Measurements from ENCODE around the gene INPP4B. TPM values are rescaled to one million over a fixed set of nuclear protein-coding genes. Genes with fewer than 3 reads are reported as not detected.

Gene INPP4B
- total RNA-seq, 1 experiment from 2014 or later: 41.0 TPM

- intact Hi-C loops (cut with micrococcal nuclease): no loop called here
- Histone ChIP-seq H4K20me1 (ENCODE audit: low read length) (no peaks in the 10 kb centered on the region), H2AFZ (ENCODE audit: low read length) (no peak overlapping the region), H3K27ac (ENCODE audit: low read length) (no peak overlapping the region), H3K4me3 (ENCODE audit: low read length) (no peak overlapping the region), H3K4me1 (ENCODE audit: insufficient read depth, low read length) (peaks cover 24% of the 10 kb centered on the region), H3K9ac (ENCODE audit: low read length) (no peak overlapping the region), H3K9me3 (ENCODE audit: low read length) (no peaks in the 10 kb centered on the region), H3K27me3 (ENCODE audit: low read length) (no peaks in the 10 kb centered on the region), H3K9me2 (replicated peaks; ENCODE audit: low read length) (no peaks in the 10 kb centered on the region), H3K79me2 (ENCODE audit: low read length) (no peaks in the 10 kb centered on the region), H3K4me2 (ENCODE audit: low read length) (no peak overlapping the region), H3K36me3 (ENCODE audit: low read depth, low read length) (peaks cover 4% of the 10 kb centered on the region; the same call in 1 of the 2 replicates), H3F3A (ENCODE audit: low read length, unreplicated experiment) (no peaks in the 10 kb centered on the region)
- BruUV-seq (replicated peaks): no TSS peak
- ATAC-seq: no peak
- ChIA-PET POLR2A (ENCODE audit: unreplicated experiment) (no interaction called here), CTCF (no interaction called here)
- no peak for DNase-seq
- no peak for TF ChIP-seq EZH2phosphoT487 (IDR thresholded peaks at IDR 0.05; ENCODE audit: borderline replicate concordance, low read length)
- TF ChIP-seq EZH2 (IDR thresholded peaks at IDR 0.05; ENCODE audit: low read length, unreplicated experiment): no peak
- TF ChIP-seq CTCF (conservative IDR thresholded peaks at IDR 0.05; ENCODE audit: low read depth, low read length): no peak
Measured at GRCh38 chr4:142358656-142359055, 487.4 kb downstream of the INPP4B start.

GRCh38 chr4:142356801-142357200 is 489.3 kb downstream of the INPP4B start:
- Histone ChIP-seq H3K4me3 (ENCODE audit: low read length) (no peak overlapping the region), H3K79me2 (ENCODE audit: low read length) (0 out of 2 replicates have a peak, but pooled peaks cover 5% of the 10 kb centered on the region), H2AFZ (ENCODE audit: low read length) (no peak overlapping the region), H4K20me1 (ENCODE audit: low read length) (no peaks in the 10 kb centered on the region), H3K27me3 (ENCODE audit: low read length) (no peaks in the 10 kb centered on the region), H3K9me3 (ENCODE audit: low read length) (no peaks in the 10 kb centered on the region), H3K9me2 (replicated peaks; ENCODE audit: low read length) (no peaks in the 10 kb centered on the region), H3K36me3 (ENCODE audit: low read depth, low read length) (peaks cover under 1% of the 10 kb centered on the region; the same call in 1 of the 2 replicates), H3K9ac (ENCODE audit: low read length) (no peak overlapping the region), H3K4me1 (ENCODE audit: insufficient read depth, low read length) (peaks cover 34% of the 10 kb centered on the region), H3K27ac (ENCODE audit: low read length) (no peak overlapping the region), H3K4me2 (ENCODE audit: low read length) (no peak overlapping the region), H3F3A (ENCODE audit: low read length, unreplicated experiment) (no peaks in the 10 kb centered on the region)
- TF ChIP-seq EZH2 (IDR thresholded peaks at IDR 0.05; ENCODE audit: low read length, unreplicated experiment) (no peak), EZH2phosphoT487 (IDR thresholded peaks at IDR 0.05; ENCODE audit: borderline replicate concordance, low read length) (no peak), CTCF (conservative IDR thresholded peaks at IDR 0.05; ENCODE audit: low read depth, low read length) (no peak)
- CTCF ChIA-PET: no interaction called here
- intact Hi-C loops (cut with micrococcal nuclease): no loop called here
- DNase-seq (no peak), ATAC-seq (no peak)
- POLR2A ChIA-PET (ENCODE audit: unreplicated experiment): interaction anchor here (0.6 to 0.7 kb wide), 2 partner anchors 97 to 116 kb away, joined by 3 read pairs; no protein-coding TSS in a partner anchor
- no TSS peak for BruUV-seq (replicated peaks)

- Histone ChIP-seq H3K9me2 (replicated peaks; ENCODE audit: low read length) (no peaks in the 10 kb centered on the region), H3K4me3 (ENCODE audit: low read length) (no peak overlapping the region), H3K9ac (ENCODE audit: low read length) (no peak overlapping the region), H3K36me3 (ENCODE audit: low read depth, low read length) (no peaks in the 10 kb centered on the region), H3K4me2 (ENCODE audit: low read length) (no peak overlapping the region), H3K27me3 (ENCODE audit: low read length) (no peaks in the 10 kb centered on the region), H3F3A (ENCODE audit: low read length, unreplicated experiment) (no peaks in the 10 kb centered on the region), H3K4me1 (ENCODE audit: insufficient read depth, low read length) (peaks cover 37% of the 10 kb centered on the region), H3K9me3 (ENCODE audit: low read length) (no peaks in the 10 kb centered on the region), H2AFZ (ENCODE audit: low read length) (no peak overlapping the region), H3K79me2 (ENCODE audit: low read length) (0 out of 2 replicates have a peak, but pooled peaks cover 10% of the 10 kb centered on the region), H3K27ac (ENCODE audit: low read length) (no peak overlapping the region), H4K20me1 (ENCODE audit: low read length) (no peaks in the 10 kb centered on the region)
- ATAC-seq: no peak
- TF ChIP-seq CTCF (conservative IDR thresholded peaks at IDR 0.05; ENCODE audit: low read depth, low read length): no peak
- TF ChIP-seq EZH2phosphoT487 (IDR thresholded peaks at IDR 0.05; ENCODE audit: borderline replicate concordance, low read length): no peak
- no peak for TF ChIP-seq EZH2 (IDR thresholded peaks at IDR 0.05; ENCODE audit: low read length, unreplicated experiment)
- ChIA-PET CTCF (no interaction called here), POLR2A (ENCODE audit: unreplicated experiment) (interaction anchor here (0.6 to 0.7 kb wide), 2 partner anchors 96 to 116 kb away, joined by 3 read pairs; no protein-coding TSS in a partner anchor)
- intact Hi-C loops (cut with micrococcal nuclease): no loop called here
- BruUV-seq (replicated peaks): no TSS peak
- DNase-seq: no peak
Measured at GRCh38 chr4:142356118-142356759, 489.9 kb downstream of the INPP4B start.

All from PC-3 (cell line).